Erythroblast (primary cell): ENCODE data around the gene MYO16.
"Not testable (repeated sequence)": the region's sequence is repeated elsewhere in the genome, so short reads cannot be mapped to it uniquely, and the experiment has no call there.

Experiments
- GATA1 ChIP-seq: IDR thresholded peaks from 2 replicates; pipeline ENCODE4 v1.6.1; 2011; ENCODE audit warnings: low read depth, mild to moderate bottlenecking, control low read depth, low read length, moderate library complexity
- POLR2A ChIP-seq: IDR thresholded peaks from 2 replicates; pipeline ENCODE4 v1.6.1; 2011; ENCODE audit warnings: mild to moderate bottlenecking, low read length

DNA sequence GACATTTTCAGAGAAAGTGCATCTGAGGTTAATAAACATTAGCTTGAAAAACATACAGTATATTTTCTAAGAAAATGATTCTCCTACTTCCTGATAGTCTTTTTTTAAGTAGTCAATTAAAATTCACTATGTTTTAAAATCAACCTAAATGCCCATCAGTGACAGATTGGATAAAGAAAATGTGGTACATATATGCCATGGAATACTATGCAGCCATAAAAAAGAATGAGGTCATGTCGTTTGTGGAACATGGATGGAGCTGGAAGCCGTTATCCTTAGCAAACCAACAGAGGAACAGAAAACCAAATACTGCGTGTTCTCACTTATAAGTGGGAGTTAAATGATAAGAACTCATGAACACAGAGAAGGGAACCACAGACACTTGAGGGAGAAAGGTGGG, 462.8 kb downstream of the MYO16 start:
- not testable (repeated sequence) for TF ChIP-seq POLR2A, GATA1
